Stomach (tissue), 4 donors: ENCODE results near the gene MEX3A.

Source experiments
- CTCF ChIP-seq, 7 experiments: fragments of 450-650 bp in 4 of 7; fragments of 200-600 bp in 3 of 7; sonication (generic) in 3 of 7; IDR thresholded peaks; one replicate each; pipeline ENCODE4 v1.5.1; 2016 to 2019; ENCODE audit warnings: antibody characterized with exemption in 7 of 7, control low read depth in 2 of 7, mild to moderate bottlenecking in 1 of 7
- EP300 ChIP-seq: sonication (generic); formaldehyde crosslinking; IDR thresholded peaks from one replicate; pipeline ENCODE4 v1.6.1; 2017; ENCODE audit warnings: antibody characterized with exemption
- POLR2A ChIP-seq, 4 donors: fragments of 450-650 bp; IDR thresholded peaks; one replicate each; pipeline ENCODE4 v1.6.1; 2016; ENCODE audit warnings: antibody characterized with exemption in 4 of 4, control low read depth in 2 of 4, mild to moderate bottlenecking in 1 of 4, moderate library complexity in 1 of 4
- POLR2AphosphoS5 ChIP-seq, 3 donors: sonication (generic); formaldehyde crosslinking; IDR thresholded peaks; one replicate each; pipeline ENCODE4 v1.6.1; 2016; ENCODE audit warnings: antibody characterized with exemption in 3 of 3

GRCh38 chr1:156054500-156055280 is 27.6 kb downstream of the MEX3A start, which contains the start of gene LAMTOR2:
- TF ChIP-seq CTCF (IDR thresholded peaks at IDR 0.05) (peak in 1 of 7 experiments; percentile 20), POLR2AphosphoS5 (IDR thresholded peaks at IDR 0.05) (peak; percentile 69 to 93 (median 70)), POLR2A (IDR thresholded peaks at IDR 0.05) (peak in 1 of 4 donors; percentile 49), EP300 (no peak)
